SHP77 (cell line): ENCODE results near the gene GYPE.
"Not testable (repeated sequence)": the region's sequence is repeated elsewhere in the genome, so short reads cannot be mapped to it uniquely, and the experiment has no call there.

ENCODE experiments used
- DNase-seq, 2 experiments: peaks; one replicate each; lab custom pipeline; 2025; lab: John Stamatoyannopoulos, UW

The GYPE gene

DNA sequence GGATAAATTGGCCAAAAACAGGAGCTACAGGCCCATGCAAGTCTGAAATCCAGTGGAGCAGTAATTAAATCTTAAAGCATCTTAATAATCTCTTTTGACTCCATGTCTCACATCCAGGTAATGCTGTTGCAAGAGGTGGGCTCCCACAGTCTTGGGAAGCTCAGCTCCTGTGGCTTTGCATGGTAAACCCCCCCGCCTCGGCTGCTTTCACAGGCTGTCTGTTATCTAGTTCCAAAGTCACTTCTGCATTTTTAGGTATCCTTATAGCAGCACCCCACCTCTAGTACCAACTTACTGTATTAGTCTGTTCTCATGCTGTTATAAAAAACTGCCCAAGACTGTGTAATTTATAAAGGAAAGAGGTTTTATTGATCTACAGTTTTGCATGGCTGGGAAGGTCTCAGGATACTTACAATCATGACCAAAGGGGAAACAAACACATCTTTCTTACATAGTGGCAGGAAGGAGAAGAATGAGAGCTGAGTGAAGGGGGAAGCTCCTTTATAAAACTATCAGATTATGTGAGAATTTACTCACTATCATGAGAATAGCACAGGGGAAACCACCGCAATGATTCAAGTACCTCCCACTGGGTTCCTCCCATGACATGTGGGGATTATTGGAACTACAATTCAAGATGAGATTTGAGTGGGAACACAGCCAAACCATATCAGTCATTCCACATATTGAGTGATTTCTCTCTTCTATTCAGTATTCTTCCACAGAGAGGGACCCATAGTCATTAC lies 34.7 kb downstream of the GYPE start:
- not testable (repeated sequence) for DNase-seq

DNA sequence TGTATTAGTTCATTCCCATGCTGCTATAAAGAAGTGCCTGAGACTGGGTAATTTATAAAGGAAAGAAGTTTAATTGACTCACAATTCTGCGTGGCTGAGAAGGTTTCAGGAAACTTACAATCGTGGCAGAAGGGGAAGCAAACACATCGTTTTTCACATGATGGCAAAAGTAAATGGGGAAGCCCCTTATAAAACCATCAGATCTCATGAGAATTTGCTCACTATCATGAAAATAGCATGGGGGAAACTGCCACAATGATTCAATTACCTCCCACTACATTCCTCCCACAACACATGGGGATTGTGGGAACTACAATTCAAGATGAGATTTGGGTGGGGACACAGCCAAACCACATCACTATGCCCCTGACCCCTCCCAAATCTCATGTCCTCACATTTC lies 35.4 kb downstream of the GYPE start:
- not testable (repeated sequence) for DNase-seq

DNA sequence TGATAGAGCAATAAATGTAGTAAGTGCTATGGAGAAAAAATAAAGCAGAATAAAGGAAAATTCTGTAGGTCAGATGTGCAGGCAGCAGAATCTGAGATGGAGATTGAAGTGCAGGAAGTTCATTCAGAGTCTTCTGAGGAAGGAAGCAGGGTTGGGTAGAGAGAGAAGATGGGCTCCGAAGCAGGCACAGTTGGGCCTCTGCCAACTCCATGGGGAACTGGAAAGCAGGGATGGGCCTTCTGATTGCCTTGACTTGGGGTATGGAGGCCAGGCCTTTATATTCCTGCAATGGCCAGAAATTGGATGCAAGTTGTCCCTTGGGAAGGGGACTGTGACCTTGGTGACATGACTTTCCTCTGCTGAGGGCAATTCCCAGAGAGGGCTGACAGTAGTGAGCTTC lies 42.6 kb downstream of the GYPE start:
- not testable (repeated sequence) for DNase-seq

DNA sequence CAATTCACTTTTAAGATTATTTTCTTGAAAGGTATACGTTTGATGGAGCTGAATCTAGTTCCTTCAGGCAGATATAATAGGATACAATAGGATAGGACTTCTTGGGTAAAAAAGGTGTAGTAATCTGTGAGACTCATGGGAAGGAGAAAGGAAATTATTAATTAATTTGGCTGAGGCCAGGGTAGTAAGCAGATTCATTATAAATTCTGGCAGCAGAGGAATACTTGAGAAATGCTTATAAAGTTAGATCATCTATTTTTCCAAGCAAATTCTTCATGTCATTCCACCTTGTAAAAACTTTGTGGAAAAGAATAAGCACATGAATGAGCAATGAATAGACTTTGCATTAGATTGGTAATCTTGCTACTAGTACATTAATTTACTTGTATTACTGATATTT lies 46.9 kb downstream of the GYPE start:
- DNase-seq, result no peak

DNA sequence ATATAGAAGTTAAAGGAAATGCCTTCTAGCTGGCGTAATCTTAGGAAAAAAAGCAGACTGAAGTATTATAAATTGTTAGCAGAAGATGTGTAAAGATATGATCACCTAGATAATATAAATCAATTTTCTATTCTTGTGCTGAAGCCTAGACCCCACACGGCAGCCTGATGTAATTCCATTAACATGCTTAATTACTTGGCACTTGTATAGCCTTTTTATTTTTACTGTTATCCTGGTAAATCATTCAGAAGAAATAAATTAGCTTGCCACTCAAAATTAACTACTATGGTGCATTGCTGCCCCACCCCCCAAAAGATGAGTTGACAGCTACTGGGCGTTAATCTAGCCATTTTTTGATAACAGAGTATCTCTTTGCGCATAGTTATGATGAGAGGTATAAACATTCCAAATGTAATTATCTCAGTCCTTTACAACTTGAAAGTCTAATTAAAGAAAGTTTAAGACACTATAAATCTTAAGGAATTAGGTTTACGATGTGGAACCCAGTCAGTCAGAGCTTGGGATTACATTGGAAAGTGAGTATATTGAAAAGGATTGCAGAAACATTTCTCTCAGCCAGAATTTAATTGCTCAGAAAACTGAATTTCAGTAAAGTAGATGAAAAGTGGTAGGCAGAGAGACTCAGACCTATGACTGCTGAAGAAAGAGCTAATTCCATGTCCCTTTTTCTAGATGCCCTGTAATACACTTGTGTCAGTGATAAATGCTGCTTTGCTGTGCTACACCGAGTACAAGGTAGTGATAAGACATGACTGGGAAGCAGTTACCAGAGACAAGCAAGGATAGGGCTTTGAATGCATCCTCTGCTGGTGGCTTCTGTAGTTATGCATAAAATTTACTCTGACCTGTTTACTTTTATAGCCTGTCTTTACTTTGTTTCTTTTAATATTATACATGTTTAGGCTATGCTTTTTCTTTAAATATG lies 47.7 kb downstream of the GYPE start:
- DNase-seq, result not testable (repeated sequence)

DNA sequence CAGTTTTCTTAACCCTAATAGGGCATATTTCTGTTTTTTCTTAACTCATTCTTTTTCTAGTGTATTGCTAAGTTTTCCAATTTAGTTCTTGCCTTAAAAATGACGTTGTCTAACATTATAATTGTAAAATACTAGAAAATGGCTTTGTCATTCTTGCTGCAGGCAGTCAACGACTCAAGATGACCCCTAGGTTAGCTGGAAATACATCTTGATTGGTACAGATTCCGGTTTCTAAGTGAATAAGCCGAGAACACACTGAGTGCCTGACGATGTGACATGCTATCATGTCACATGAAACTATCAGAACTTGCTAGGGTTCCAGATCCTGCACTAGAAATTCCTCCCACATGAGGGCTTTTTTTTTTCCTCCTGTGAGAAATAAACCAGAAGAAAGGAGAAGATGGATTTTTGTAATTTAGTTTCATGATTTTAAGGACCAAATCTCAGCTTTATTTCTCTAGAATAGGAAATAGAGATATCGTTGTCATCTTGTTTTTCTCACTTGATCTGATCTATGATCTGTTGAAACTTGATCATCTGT lies 49.3 kb downstream of the GYPE start:
- not testable (repeated sequence) for DNase-seq

DNA sequence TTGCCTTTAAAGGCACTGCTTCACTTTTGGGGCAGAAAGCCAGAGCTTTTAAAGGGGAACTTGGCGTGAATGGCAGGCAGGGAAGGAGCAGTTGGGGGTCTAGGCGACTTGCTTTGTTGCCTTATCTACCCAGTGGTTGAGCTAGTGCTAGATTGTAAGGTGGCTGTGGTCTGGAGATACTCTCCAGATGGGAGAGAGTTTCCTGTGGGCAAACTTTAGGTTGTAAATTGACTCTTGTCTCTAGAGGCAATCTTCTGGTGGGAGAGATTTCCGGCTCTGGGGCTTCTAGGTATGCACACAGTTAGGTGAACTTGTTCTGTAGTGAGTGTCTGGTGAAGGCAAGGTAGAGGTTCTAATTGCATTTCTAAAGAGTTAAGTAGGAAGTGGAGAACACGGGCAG lies 50.7 kb downstream of the GYPE start:
- DNase-seq, result not testable (repeated sequence)

DNA sequence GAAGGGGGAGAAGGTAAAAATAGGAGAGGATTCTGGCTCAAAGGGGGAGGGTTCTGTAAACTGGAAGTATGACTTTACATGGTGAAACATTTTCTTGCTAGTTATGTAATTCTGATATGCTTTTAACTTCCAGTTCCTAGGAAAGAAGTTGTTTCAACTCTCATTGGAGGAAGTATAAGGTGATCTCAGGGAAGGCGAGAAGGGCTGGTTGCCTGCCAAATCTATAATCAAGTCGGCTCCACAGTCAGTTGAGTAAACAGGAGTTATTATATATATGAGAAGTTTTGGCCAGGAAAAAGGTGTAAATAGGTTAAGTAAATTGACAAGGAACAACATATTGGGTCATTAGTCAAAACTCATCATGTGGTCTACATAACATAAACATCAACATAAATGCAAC lies 56.1 kb downstream of the GYPE start:
- DNase-seq, result not testable (repeated sequence)

DNA sequence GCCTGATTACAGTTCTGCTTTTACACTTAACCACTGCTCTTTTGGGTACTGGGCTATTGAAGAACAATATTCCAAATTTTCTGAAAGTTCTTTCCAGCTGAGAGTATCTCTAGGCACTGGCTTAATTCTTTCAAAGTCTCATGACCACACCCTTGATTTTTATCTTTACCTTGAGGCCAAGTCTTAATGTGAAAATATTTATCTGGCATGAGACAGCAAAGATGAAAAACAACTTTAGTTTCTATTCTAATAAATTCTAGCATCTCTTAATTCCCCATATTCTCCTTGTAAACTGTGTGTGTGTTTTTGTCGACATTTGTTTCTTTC lies 61.9 kb downstream of the GYPE start:
- DNase-seq, result not testable (repeated sequence)

DNA sequence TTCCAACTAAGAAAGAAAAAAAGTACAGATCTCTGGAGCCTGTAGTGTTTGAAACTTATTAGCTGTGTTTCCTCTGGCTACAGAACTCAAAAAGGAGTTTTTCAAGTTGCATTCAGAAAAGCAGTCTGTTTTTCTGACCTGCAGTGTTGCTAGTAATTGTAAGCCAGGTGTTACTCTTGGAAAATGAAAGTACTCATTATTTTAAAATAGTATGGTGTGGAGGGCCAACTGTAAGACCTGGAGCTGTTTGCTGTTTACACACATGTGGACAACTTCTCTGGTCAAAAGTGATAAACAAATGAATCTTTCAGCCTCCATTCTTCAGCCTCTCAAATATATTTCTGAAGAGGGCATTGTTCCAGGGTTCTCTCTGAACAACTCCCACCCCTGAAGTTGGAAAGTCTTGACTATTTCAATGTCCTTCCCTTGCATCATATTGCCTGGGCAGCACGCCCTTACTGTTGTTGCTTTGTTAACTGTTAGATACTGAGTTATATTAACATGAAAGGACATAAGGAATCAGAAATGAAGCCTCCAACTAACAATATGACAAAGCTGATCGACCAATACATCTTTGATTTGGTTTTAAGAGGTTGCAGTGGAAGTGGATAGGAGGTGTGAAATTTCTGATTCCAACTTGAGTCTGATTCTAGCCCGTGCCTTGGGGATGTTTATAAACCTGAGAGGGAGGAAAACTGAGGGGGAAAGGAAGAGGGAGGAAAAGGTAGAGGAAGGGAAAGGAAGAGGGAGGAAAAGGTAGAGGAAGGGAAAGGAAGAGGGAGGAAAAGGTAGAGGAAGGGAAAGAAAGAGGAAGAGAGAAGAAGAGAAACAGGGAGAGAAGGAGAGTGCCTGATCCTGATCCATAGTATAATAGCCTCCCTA lies 62.5 kb downstream of the GYPE start:
- DNase-seq, result not testable (repeated sequence)

DNA sequence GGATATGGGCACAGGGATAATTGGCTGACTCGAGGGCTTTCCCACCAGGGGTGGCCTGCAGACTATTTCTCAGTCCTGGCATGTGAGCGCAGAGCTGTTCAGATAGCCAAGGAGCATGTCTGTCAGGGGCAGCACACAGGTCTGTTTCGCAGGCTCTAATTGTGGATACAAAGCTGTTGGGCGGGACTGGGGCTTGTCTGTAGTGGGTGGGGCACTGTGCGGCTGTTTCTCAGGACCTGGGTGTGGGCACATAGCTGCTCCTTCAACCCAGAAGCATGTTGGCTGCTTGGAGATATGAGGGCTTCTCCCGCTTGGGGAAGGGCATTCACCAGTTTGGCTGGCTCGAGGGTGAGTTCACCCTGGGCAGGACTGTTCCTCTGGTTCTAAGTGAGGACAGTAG lies 65.9 kb downstream of the GYPE start:
- DNase-seq, result not testable (repeated sequence)

DNA sequence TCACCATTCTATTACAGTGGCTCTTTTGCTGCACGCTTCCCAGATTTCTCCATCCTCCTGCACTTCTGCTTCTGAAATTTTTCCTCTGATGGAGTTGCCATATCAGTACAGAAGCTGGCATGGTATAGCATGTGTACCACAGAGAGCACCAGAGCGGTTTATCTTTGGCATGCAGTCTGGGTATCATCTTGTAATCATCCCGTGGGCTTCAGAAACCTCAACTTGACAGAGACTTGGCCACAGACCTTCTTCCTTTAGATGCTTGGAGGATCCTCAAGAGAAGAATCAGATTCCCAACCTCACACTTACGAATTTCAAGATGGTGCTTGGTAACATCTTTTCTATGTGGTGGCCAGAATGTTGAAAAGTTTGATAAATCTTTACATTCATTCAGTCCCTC lies 71.2 kb downstream of the GYPE start:
- DNase-seq, result not testable (repeated sequence)

DNA sequence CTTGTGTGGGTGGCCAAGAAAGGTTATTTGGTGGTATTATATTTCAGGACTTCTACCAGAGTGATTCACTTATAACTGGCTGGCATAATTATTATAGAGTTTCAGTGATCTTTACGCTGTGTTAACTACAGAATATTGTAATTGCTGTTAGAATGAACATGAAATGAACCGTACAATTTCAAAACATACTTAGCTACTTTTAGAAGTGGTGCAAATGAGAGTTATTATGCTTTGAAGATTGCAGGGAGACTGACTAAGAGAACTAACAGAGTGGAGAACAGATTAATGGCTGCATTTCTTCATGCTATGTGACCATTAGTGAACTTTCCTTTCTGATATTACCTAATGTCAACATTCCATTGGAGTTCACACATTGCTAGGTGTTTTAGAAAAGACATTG lies 71.7 kb downstream of the GYPE start:
- not testable (repeated sequence) for DNase-seq

DNA sequence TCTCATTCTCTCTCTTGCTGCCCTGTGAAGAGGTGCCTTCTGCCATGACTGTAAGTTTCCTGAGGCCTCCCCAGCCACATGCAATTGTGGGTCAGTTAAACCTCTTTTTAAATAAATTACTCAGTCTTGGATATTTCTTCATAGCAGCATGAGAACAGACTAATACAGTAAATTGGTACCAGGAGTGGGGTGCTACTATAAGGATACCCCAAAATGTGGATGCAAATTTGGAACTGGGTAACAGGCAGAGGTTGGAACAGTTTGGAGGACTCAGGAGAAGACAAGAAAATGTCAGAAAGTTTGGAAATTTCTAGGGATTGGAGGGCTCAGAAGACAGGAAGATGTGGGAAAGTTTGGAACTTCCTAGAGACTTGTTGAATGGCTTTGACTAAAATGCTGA lies 74.8 kb downstream of the GYPE start:
- not testable (repeated sequence) for DNase-seq

DNA sequence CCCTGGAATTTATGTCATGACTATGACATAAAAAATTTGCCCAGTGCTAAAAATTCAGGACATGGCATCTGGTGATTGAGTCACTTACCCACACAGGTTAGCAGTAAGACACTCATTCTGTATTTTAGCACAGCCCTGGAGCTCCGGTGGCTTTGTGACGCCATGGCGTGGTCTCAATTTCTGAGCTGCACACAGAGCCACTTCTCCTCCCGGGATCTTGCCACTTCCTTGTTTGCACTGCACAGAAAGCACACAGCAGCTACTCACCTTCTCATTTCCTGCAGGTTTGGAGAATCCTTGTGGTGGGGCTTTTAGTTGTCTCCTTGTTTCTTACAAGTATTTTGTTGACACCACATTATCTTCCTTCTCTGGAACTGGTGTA lies 76.1 kb downstream of the GYPE start:
- not testable (repeated sequence) for DNase-seq
